ENCODE measurements around the gene SNUPN. TPM values are rescaled to one million over a fixed set of nuclear protein-coding genes. Genes with fewer than 3 reads are reported as not detected.

SNUPN gene
- total and polyA plus RNA-seq, 2 donors (not counting 1 experiment from before 2014, with no cell fraction given), result 10.5 to 23.5 TPM

DNA sequence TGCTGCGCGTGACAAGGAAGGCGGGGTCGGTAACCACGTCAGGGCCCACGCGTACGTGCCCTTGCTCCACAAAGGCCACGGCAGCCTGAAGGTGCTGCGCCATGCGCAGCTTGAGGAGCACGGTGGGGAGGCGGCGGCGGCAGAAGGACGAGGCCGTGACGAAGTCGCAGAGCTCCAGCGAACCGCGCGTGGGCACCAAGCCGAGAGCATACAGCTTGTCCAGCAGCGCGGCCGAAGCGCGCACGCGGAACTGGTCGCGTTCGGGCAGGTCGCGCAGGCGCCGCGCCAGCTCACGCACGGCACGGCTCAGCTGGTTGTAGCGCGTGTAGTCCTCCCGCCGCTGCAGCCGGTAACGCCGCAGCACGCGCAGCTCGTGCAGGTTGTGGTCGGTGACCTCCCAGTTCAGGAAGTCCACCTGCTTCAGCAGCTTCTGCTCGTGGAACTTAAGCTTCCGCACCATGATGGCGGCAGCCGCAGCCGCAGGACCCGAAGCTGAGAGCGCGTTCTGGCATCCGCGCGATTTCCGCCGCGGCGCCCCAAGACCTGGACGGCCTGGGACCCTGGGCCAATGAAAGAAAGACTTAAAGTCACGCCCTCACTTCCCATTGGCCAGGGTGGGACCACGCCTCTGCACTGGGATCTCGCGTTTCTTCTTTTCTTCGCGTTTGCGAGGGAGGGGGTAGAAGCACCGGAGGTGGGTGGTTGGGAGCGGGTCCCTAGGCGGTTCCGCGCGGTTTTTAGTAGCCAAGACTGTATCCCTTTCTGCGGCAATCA, 14.4 kb upstream of the SNUPN start, which contains the start of gene IMP3:
Gene IMP3 (minus strand): TSS at position 516 of the 774 bp plus-strand sequence. CDS start 56 bp downstream, at position 460.
- Mint-ChIP-seq H3K9me3 (ENCODE audit: insufficient read depth) (no peaks in the 10 kb centered on the region), H3K27me3 (no peaks in the 10 kb centered on the region), H3K27ac (peak within 1 kb of the TSS; percentile 96), H3K4me3 (peak within 1 kb of the TSS; percentile 95), H3K4me1 (peaks cover 40% of the 10 kb centered on the region)
- Histone ChIP-seq H3K4me2 (replicated peaks; ENCODE audit: low read depth, low read length, poor library complexity, severe bottlenecking) (peak within 1 kb of the TSS; percentile 97), H3K4me3 (ENCODE audit: control extremely low read depth in 1 of 5, extremely low read depth in 1 of 5, insufficient read depth in 1 of 5, low read depth in 2 of 5, low read length in 4 of 5) (peak within 1 kb of the TSS; percentile 72 to 91 (median 84)), H3K4me1 (ENCODE audit: control insufficient read depth in 2 of 2, insufficient read depth in 2 of 2, low read length in 2 of 2) (peaks cover 29 to 36% of the 10 kb centered on the region in 2 donors), H3K36me3 (replicated peaks in 1 of 2; ENCODE audit: control extremely low read depth in 1 of 2, control insufficient read depth in 1 of 2, extremely low read depth in 1 of 2, insufficient read depth in 2 of 2, low read length in 1 of 2) (peaks cover 0 to 10% of the 10 kb centered on the region in 2 experiments), H3K79me2 (ENCODE audit: control insufficient read depth, insufficient read depth, low read length) (peaks cover 40% of the 10 kb centered on the region), H4K20me1 (ENCODE audit: control insufficient read depth, insufficient read depth, low read length, poor library complexity, severe bottlenecking) (peaks cover 25% of the 10 kb centered on the region), H3K9me3 (ENCODE audit: control extremely low read depth in 1 of 3, control insufficient read depth in 2 of 3, insufficient read depth in 1 of 3, low read length in 2 of 3) (no peaks in the 10 kb centered on the region), H3K9ac (ENCODE audit: low read length) (peak within 1 kb of the TSS; percentile 95), H3K27me3 (replicated peaks in 1 of 4; ENCODE audit: control extremely low read depth in 1 of 4, control insufficient read depth in 3 of 4, insufficient read depth in 4 of 4, low read length in 3 of 4) (peaks cover 0 to 4% (median 0%) of the 10 kb centered on the region in 4 experiments), H3K27ac (ENCODE audit: low read length in 2 of 2) (peak within 1 kb of the TSS; percentile 78 to 81), H2AFZ (ENCODE audit: insufficient read depth, low read depth, low read length, poor library complexity, severe bottlenecking) (peak within 1 kb of the TSS; percentile 91)
- POLR2A ChIA-PET, result interaction anchor here (0.8 to 4.5 kb wide), 10 partner anchors 9 to 597 kb away, joined by 3 to 38 read pairs (median 6); partner anchors contain the start of genes MAN2C1, PTPN9, SIN3A and SNUPN
- CTCF ChIA-PET, result interaction anchor here (0.8 to 3.8 kb wide), 8 partner anchors 10 to 597 kb away, joined by 3 to 29 read pairs (median 5); partner anchors contain the start of genes MAN2C1, PTPN9 and SNUPN
- peak; percentile 96 for DNase-seq
- TF ChIP-seq, protein P1, sequence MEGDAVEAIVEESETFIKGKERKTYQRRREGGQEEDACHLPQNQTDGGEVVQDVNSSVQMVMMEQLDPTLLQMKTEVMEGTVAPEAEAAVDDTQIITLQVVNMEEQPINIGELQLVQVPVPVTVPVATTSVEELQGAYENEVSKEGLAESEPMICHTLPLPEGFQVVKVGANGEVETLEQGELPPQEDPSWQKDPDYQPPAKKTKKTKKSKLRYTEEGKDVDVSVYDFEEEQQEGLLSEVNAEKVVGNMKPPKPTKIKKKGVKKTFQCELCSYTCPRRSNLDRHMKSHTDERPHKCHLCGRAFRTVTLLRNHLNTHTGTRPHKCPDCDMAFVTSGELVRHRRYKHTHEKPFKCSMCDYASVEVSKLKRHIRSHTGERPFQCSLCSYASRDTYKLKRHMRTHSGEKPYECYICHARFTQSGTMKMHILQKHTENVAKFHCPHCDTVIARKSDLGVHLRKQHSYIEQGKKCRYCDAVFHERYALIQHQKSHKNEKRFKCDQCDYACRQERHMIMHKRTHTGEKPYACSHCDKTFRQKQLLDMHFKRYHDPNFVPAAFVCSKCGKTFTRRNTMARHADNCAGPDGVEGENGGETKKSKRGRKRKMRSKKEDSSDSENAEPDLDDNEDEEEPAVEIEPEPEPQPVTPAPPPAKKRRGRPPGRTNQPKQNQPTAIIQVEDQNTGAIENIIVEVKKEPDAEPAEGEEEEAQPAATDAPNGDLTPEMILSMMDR (IDR thresholded peaks at IDR 0.05), result no peak
- TF ChIP-seq EZH2 (IDR thresholded peaks at IDR 0.05; ENCODE audit: borderline replicate concordance, insufficient read depth, low read depth, low read length, poor library complexity, severe bottlenecking), result no peak
- peak; percentile 93 for ATAC-seq (ENCODE audit: low read depth)
- under 1% methylated on average over 75 of the region's 83 CpGs for whole genome bisulfite sequencing (ENCODE audit: insufficient coverage)
- intact Hi-C loops (cut with micrococcal nuclease), result loop anchor here (1.0 to 10.0 kb wide), 9 partner anchors 15 to 1645 kb away; partner anchors contain the start of genes ARID3B, MAN2C1, PML and PPCDC
